Cortex of kidney (tissue), 1 donor: ENCODE measurements around the gene GPR146.
"Not testable (repeated sequence)": the region's sequence is repeated elsewhere in the genome, so short reads cannot be mapped to it uniquely, and the experiment has no call there.

ENCODE experiments used
- DNase-seq: peaks from one replicate; lab custom pipeline; 2025; lab: John Stamatoyannopoulos, UW

Gene GPR146

GRCh38 chr7:1025743-1026581, 18.4 kb upstream of the GPR146 start:
- DNase-seq: no peak

GRCh38 chr7:1026721-1027161, 17.6 kb upstream of the GPR146 start:
- DNase-seq: no peak

GRCh38 chr7:1027242-1028043, 16.9 kb upstream of the GPR146 start:
- no peak for DNase-seq

GRCh38 chr7:1028044-1028770, 16.1 kb upstream of the GPR146 start:
- peak; percentile 65 for DNase-seq

DNA sequence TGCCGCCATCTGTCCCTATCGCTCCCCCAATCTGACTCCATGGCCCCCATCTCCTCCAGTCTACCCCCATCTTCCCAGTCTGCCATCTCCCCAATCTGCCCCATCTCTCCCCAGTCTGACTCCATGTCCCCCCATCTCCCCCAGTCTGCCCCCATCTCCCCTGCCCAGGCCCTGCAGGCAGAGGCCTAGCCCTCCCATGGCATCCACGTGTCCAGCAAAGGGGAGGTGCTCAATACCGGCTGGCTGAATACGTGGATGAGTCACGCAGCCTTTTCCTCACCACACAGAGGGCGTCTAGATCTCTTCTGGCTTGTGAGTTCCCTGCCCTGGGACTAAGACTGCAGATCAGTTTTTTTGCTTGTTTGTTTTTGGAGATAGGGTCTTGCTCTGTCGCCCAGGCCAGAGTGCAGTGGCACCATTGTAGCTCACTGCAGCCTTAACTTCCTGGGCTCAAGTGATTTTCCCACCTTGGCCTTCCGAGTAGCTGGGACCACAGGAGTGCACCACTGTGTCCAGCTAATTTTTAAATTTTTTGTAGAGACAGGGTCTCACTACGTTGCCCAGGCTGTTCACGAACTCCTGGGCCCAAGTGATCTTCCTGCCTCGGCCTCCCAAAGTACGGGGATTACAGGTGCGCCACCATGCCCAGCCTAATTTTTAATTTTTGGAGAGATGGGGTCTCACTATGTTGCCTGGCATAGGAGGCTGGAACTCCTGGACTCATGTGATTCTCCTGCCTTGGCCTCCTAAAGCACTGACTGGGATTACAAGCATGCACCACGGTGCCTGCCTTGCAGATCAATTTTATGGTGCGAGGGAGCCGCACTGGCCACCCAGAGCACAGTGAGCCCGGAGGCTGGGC, 15.3 kb upstream of the GPR146 start:
- no peak for DNase-seq

GRCh38 chr7:1029637-1030443, 14.5 kb upstream of the GPR146 start:
- DNase-seq: no peak

GRCh38 chr7:1030444-1031070, 13.8 kb upstream of the GPR146 start:
- DNase-seq: no peak

- no peak for DNase-seq
These were observed 12.5 kb upstream of the GPR146 start for GRCh38 chr7:1031716-1032455.

DNA sequence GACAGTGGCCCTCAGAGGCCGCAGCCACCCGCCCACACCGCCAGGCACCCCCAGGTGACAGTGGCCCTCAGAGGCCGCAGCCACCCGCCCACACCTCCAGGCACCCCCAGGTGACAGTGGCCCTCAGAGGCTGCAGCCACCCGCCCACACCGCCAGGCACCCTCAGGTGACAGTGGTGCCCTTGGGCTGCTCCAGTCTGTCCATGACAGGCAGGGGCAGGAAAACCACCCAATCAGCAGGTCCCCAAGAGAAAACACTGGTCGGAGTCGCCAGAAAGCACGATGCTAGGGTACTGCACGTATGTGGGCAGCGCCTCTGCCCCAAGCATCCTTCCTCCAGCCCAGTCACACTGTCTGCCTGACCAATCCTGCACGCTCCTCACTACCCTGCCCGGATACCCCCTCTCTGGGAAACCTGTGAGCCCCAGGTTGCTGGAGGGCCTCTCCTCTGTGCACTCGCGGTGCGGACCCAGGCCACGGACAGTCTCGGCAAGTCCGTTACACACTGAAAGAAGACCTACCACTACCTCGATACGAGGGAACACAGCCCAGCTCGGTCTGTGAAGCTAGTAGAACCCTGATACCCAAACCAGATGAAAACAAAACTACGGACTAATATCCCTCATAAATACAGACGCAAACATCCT, 11.7 kb upstream of the GPR146 start:
- DNase-seq: no peak

DNA sequence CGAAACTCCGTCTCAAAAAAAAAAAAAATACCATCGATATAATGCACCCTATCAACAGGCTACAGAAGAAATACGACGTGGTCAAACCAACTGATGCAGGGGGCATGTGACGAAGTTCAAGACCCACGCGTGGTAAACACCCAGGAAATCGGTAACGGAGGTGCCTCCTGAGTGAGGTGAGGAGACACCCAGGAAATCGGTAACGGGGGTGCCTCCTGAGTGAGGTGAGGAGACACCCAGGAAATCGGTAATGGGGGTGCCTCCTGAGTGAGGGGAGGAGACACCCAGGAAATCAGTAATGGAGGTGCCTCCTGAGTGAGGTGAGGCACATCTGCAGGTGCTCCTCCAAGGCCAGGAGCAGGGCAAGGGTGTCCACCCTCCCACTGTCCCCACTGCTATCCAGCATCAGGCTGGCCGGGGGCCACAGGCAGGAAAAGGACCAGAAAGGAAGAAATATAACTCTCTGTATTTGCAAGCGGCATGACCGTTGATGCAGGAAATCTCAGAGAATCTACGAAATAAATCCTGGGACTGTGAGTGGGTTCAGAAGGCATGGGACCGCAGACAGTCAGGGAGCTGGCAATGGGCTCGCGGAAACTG, 10.7 kb upstream of the GPR146 start:
- no peak for DNase-seq

- DNase-seq: not testable (repeated sequence)
These were observed 9.6 kb upstream of the GPR146 start for GRCh38 chr7:1034769-1035168.

DNA sequence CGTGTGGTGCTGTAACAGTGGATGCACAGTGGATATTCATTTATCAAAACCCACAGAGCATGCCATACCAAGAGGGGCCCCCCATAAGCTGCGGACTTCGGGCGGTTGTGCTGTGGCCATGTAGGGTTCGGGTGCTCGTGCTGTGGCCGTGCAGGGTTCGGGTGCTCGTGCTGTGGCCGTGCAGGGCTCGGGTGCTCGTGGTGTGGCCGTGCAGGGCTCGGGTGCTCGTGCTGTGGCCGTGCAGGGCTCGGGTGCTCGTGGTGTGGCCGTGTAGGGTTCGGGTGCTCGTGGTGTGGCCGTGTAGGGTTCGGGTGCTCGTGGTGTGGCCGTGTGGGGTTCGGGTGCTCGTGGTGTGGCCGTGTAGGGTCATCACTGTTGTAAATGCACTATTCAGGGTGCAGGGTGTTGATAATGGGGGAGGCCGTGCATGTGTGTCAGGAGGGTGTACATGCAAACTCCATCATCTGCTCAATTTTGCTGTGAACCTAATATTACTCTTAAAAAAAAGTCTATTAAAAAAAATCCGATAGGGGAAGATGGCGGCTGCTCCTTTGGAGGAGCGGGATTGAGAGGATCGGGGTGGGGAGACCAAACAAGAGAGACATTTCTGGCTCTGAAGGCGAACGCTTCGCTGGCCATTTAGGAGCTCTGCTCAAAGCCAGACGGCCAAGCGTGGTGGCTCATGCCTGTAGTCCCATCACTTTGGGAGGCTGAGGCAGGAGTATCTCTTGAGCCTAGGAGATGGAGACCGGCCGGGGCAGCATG, 8.0 kb upstream of the GPR146 start:
- not testable (repeated sequence) for DNase-seq

DNA sequence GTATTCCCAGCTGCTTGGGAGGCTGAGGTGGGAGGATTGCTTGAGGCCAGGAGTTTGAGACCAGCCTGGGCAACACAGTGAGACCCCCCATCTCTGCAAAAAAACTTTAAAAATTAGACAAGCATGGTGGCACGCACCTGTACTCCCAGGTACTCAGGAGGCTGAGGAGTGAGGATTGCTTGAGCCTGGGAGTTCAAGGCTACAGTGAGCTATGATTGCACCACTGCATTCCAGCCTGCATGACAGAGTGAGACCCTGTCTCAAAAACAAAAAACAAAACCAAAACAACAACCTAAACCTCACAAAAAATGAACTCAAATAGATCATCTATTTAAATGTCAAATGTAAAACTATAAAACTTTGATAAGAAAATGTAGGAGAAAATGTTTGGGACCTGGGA, 4.1 kb upstream of the GPR146 start:
- DNase-seq: not testable (repeated sequence)

DNA sequence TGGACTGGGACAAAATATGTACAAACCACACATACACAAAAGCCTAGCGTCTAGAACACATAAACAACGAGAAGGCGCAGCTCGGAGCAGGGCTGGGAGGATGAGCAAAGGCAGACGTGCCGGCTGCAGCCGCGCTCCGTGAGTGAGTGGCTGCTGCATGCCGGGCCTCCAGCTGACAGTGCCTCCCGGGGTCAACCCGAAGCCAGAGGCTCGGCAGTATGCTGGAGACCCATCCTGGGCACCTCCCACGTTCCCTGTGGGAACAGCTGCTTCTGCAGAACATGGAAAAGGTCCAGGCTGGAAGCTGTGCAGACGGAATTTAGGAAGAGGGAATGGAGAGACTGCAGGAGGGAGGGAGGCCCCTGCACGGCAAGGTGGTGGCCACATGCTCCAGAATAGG, 3.6 kb upstream of the GPR146 start:
- no peak for DNase-seq

- DNase-seq: no peak
These were observed 2.5 kb upstream of the GPR146 start for GRCh38 chr7:1041551-1042491.

DNA sequence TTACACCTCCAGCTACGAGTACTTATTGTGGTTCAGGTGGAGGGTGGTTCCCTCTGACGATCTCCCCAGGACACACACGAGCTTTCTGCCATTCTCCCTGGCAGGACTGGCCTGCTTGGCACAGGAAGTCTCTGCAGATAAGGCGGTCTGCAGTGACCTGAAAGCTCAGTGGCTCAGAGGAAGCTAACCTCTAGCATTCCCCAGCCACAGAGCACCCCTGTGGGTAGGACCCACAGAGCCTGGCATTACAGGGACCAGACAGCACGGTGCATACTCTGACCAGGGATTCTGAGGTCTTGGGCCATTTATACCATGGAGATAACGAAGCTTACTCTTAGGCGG, 1.9 kb upstream of the GPR146 start:
- DNase-seq: no peak
